GM21619 (cell line): ENCODE data around the gene EIPR1.

Experiments
- ATAC-seq: cut with Tn5 transposase; IDR thresholded peaks from one replicate; pipeline ENCODE4 v1.9.1; 2021; ENCODE audit not compliant: unreplicated experiment

Gene EIPR1

GRCh38 chr2:3168230-3168891 is 209.3 kb downstream of the EIPR1 start:
- no peak for ATAC-seq

- no peak for ATAC-seq
These were observed 214.2 kb downstream of the EIPR1 start for GRCh38 chr2:3163401-3163800.

GRCh38 chr2:3162442-3163077 is 215.1 kb downstream of the EIPR1 start:
- ATAC-seq: no peak

- ATAC-seq: no peak
These were observed 216.8 kb downstream of the EIPR1 start for GRCh38 chr2:3160751-3161330.

GRCh38 chr2:3159782-3160545 is 217.7 kb downstream of the EIPR1 start:
- no peak for ATAC-seq

- ATAC-seq: no peak
These were observed 222.9 kb downstream of the EIPR1 start for GRCh38 chr2:3154700-3155099.

- ATAC-seq: no peak
These were observed 223.5 kb downstream of the EIPR1 start for GRCh38 chr2:3154146-3154545.

- peak; percentile 39 for ATAC-seq
These were observed 226.3 kb downstream of the EIPR1 start for GRCh38 chr2:3151153-3151918.

- no peak for ATAC-seq
These were observed 228.0 kb downstream of the EIPR1 start for GRCh38 chr2:3149441-3150217.

GRCh38 chr2:3148716-3149115 is 228.9 kb downstream of the EIPR1 start:
- no peak for ATAC-seq

GRCh38 chr2:3147651-3148530 is 229.7 kb downstream of the EIPR1 start:
- no peak for ATAC-seq

GRCh38 chr2:3146772-3147650 is 230.6 kb downstream of the EIPR1 start:
- ATAC-seq: no peak

GRCh38 chr2:3146175-3146574 is 231.4 kb downstream of the EIPR1 start:
- no peak for ATAC-seq

GRCh38 chr2:3145471-3146021 is 232.1 kb downstream of the EIPR1 start:
- no peak for ATAC-seq

GRCh38 chr2:3144856-3145255 is 232.8 kb downstream of the EIPR1 start:
- ATAC-seq: no peak

- no peak for ATAC-seq
These were observed 234.0 kb downstream of the EIPR1 start for GRCh38 chr2:3143602-3144001.

- no peak for ATAC-seq
These were observed 234.6 kb downstream of the EIPR1 start for GRCh38 chr2:3142961-3143571.

- peak; percentile 49 for ATAC-seq
These were observed 235.4 kb downstream of the EIPR1 start for GRCh38 chr2:3142210-3142609.
